NB4 (cell line): ENCODE results near the gene SMYD1.

Experiments
- MYC ChIP-seq: IDR thresholded peaks from 2 replicates; pipeline ENCODE4 v1.6.1; 2011; ENCODE audit warnings: low read depth, low read length
- POLR2A ChIP-seq: IDR thresholded peaks from 2 replicates; pipeline ENCODE4 v1.6.1; 2011; ENCODE audit warnings: mild to moderate bottlenecking; ENCODE audit not compliant: insufficient read length; ENCODE audit errors: extremely low read depth
- TF ChIP-seq, protein P1 (sequence below): IDR thresholded peaks from 2 replicates; pipeline ENCODE4 v1.6.1; 2011; ENCODE audit warnings: low read depth, low read length
- TF ChIP-seq, protein P2 (sequence below): IDR thresholded peaks from one replicate; pipeline ENCODE4 v1.5.1; 2012; ENCODE audit warnings: low read depth, low read length

DNA sequence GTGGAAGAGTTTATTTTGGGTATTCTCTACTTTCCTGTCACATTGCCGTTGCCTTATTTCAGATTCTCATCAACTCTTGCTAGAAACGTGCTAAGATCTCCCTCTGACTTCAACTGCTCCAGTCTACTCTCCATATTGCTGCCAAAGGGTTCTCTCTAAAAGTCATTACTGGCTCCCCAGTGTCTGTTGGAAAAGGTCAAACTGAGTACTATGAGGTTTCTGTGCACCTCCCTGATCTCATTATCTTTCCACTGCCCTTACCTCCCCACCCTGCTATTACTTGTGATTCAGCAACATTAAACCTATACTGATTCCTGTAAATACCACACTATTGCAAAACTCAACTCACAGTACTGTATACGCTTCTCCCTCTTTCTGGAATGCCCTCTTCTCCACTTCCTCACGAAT is 10.2 kb upstream of the SMYD1 start:
- no peak for TF ChIP-seq POLR2A
- TF ChIP-seq, protein P1, sequence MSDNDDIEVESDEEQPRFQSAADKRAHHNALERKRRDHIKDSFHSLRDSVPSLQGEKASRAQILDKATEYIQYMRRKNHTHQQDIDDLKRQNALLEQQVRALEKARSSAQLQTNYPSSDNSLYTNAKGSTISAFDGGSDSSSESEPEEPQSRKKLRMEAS, result no peak
- TF ChIP-seq, protein P2, sequence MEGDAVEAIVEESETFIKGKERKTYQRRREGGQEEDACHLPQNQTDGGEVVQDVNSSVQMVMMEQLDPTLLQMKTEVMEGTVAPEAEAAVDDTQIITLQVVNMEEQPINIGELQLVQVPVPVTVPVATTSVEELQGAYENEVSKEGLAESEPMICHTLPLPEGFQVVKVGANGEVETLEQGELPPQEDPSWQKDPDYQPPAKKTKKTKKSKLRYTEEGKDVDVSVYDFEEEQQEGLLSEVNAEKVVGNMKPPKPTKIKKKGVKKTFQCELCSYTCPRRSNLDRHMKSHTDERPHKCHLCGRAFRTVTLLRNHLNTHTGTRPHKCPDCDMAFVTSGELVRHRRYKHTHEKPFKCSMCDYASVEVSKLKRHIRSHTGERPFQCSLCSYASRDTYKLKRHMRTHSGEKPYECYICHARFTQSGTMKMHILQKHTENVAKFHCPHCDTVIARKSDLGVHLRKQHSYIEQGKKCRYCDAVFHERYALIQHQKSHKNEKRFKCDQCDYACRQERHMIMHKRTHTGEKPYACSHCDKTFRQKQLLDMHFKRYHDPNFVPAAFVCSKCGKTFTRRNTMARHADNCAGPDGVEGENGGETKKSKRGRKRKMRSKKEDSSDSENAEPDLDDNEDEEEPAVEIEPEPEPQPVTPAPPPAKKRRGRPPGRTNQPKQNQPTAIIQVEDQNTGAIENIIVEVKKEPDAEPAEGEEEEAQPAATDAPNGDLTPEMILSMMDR, result no peak
- no peak for TF ChIP-seq MYC
